K562 (cell line): Measurements from ENCODE around the gene SH2D3A.

Experiments used
- MLLT1 ChIP-seq, 2 experiments: fragments of 450-650 bp; IDR thresholded peaks; 2 replicates each; pipeline ENCODE4 v1.6.1; 2016
- NR2C2 ChIP-seq, 2 experiments: fragments of 200-800 bp in 1 of 2; sonication (Bioruptor generic) in 1 of 2; sonication (generic) in 1 of 2; formaldehyde crosslinking in 1 of 2; IDR thresholded peaks; 2 replicates each; pipeline versions ENCODE4 v1.6.1 to v1.8.0; 2016 to 2022; ENCODE audit warnings: mild to moderate bottlenecking in 1 of 2, missing compliant biosample characterization in 1 of 2, missing genetic modification characterization in 1 of 2, missing genetic modification reagents in 1 of 2
- RERE ChIP-seq: sonication (generic); formaldehyde crosslinking; IDR thresholded peaks from 2 replicates; pipeline ENCODE4 v1.8.0; 2023; ENCODE audit warnings: missing genetic modification reagents, mild to moderate bottlenecking, borderline replicate concordance
- SRF ChIP-seq, 2 experiments: fragments of 250-450, 450-650 bp in 1 of 2; sonication (Bioruptor Pico) in 1 of 2; sonication (generic) in 1 of 2; formaldehyde crosslinking; IDR thresholded peaks; 2 replicates each; pipeline versions ENCODE4 v1.5.0 to v1.5.1; 2020 to 2022; ENCODE audit warnings: mild to moderate bottlenecking in 1 of 2, missing genetic modification reagents in 1 of 2
- ZZZ3 ChIP-seq: fragments of 450-650 bp; IDR thresholded peaks from 2 replicates; pipeline ENCODE4 v1.6.1; 2016; ENCODE audit warnings: antibody characterized with exemption, mild to moderate bottlenecking, moderate library complexity
- TF ChIP-seq, protein P1 (sequence below): fragments of 250-450 bp; sonication (Bioruptor Pico); IDR thresholded peaks from 2 replicates; pipeline ENCODE4 v1.8.0; 2022; ENCODE audit warnings: moderate library complexity, mild to moderate bottlenecking, inconsistent platforms

- TF ChIP-seq NR2C2 (CRISPR knock-in tag; IDR thresholded peaks at IDR 0.05) (no peak), NR2C2 (tag; IDR thresholded peaks at IDR 0.05) (no peak), SRF (CRISPR knock-in tag; IDR thresholded peaks at IDR 0.05) (no peak), RERE (CRISPR knock-in tag) (no peak), ZZZ3 (no peak), MLLT1 (IDR thresholded peaks at IDR 0.05) (no peak)
- TF ChIP-seq, protein P1, sequence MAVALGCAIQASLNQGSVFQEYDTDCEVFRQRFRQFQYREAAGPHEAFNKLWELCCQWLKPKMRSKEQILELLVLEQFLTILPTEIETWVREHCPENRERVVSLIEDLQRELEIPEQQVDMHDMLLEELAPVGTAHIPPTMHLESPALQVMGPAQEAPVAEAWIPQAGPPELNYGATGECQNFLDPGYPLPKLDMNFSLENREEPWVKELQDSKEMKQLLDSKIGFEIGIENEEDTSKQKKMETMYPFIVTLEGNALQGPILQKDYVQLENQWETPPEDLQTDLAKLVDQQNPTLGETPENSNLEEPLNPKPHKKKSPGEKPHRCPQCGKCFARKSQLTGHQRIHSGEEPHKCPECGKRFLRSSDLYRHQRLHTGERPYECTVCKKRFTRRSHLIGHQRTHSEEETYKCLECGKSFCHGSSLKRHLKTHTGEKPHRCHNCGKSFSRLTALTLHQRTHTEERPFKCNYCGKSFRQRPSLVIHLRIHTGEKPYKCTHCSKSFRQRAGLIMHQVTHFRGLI (CRISPR knock-in tag) = no peak
Observed at GRCh38 chr19:6751189-6751588, 16.0 kb downstream of the SH2D3A start.
